ENCODE data around the gene GRID2IP.

- TF ChIP-seq GATA2 (IDR thresholded peaks at IDR 0.05; ENCODE audit: low read depth, low read length) = no peak
- TF ChIP-seq GATA3 (IDR thresholded peaks at IDR 0.05; ENCODE audit: low read depth, low read length) = no peak
Measured at GRCh38 chr7:6547400-6547799, 3.9 kb downstream of the GRID2IP start.

Data from SH-SY5Y (cell line).